HG03196 (cell line): Measurements from ENCODE around the gene CCL25.
"Not testable (repeated sequence)": the region's sequence is repeated elsewhere in the genome, so short reads cannot be mapped to it uniquely, and the experiment has no call there.

Experiments used
- ATAC-seq: cut with Tn5 transposase; IDR thresholded peaks from one replicate; pipeline ENCODE4 v1.9.1; 2021; ENCODE audit not compliant: unreplicated experiment

CCL25 gene

GRCh38 chr19:8084152-8084551 lies 31.6 kb downstream of the CCL25 start:
- ATAC-seq: no peak

GRCh38 chr19:8085598-8086408 lies 33.2 kb downstream of the CCL25 start:
- ATAC-seq: no peak

- no peak for ATAC-seq
Measured at GRCh38 chr19:8086849-8087248, 34.3 kb downstream of the CCL25 start.

- ATAC-seq: no peak
Measured at GRCh38 chr19:8087876-8088275, 35.3 kb downstream of the CCL25 start.

- ATAC-seq: no peak
Measured at GRCh38 chr19:8088752-8089663, 36.4 kb downstream of the CCL25 start.

- ATAC-seq: no peak
Measured at GRCh38 chr19:8089664-8090601, 37.4 kb downstream of the CCL25 start.

GRCh38 chr19:8090950-8091349 lies 38.4 kb downstream of the CCL25 start:
- ATAC-seq: no peak

- ATAC-seq: no peak
Measured at GRCh38 chr19:8093740-8094139, 41.2 kb downstream of the CCL25 start.

- no peak for ATAC-seq
Measured at GRCh38 chr19:8094336-8094735, 41.8 kb downstream of the CCL25 start.

- ATAC-seq: no peak
Measured at GRCh38 chr19:8095354-8095886, 42.9 kb downstream of the CCL25 start.

GRCh38 chr19:8096071-8096470 lies 43.5 kb downstream of the CCL25 start:
- no peak for ATAC-seq

GRCh38 chr19:8097198-8097597 lies 44.6 kb downstream of the CCL25 start:
- ATAC-seq: no peak

- no peak for ATAC-seq
Measured at GRCh38 chr19:8097681-8098567, 45.4 kb downstream of the CCL25 start.

GRCh38 chr19:8101311-8101710 lies 48.8 kb downstream of the CCL25 start:
- ATAC-seq: no peak

GRCh38 chr19:8101910-8102309 lies 49.4 kb downstream of the CCL25 start:
- ATAC-seq: not testable (repeated sequence)

GRCh38 chr19:8105471-8105870 lies 52.9 kb downstream of the CCL25 start:
- ATAC-seq: no peak

- no peak for ATAC-seq
Measured at GRCh38 chr19:8107301-8107903, 54.8 kb downstream of the CCL25 start.

GRCh38 chr19:8108560-8109445 lies 56.2 kb downstream of the CCL25 start:
- no peak for ATAC-seq
